Astrocyte (in vitro differentiated cells and primary cell): ENCODE measurements around the gene GRAMD1B. TPM values are rescaled to one million over a fixed set of nuclear protein-coding genes. Genes with fewer than 3 reads are reported as not detected.

Experiments
- DNase-seq: peaks from one replicate; pipeline ENCODE4 v3.0.0-alpha.2; 2010; ENCODE audit warnings: low read depth
- FAIRE-seq: peaks from 2 replicates; lab custom pipeline; 2011; peaks lifted over from hg19 to GRCh38; lab: Jason Lieb, UNC
- H2AFZ ChIP-seq: 2 replicates; pipeline ENCODE4 v1.6.0; 2012; ENCODE audit warnings: low read depth, low read length, inconsistent platforms
- H3K27ac ChIP-seq: 2 replicates; pipeline ENCODE4 v1.5.1; 2011; ENCODE audit warnings: low read depth, low read length, inconsistent platforms
- H3K27me3 ChIP-seq: 2 replicates; pipeline ENCODE4 v1.6.0; 2011; ENCODE audit warnings: low read length, inconsistent platforms; ENCODE audit not compliant: insufficient read depth
- H3K36me3 ChIP-seq: 2 replicates; pipeline ENCODE4 v1.5.1; 2011; ENCODE audit warnings: low read length, inconsistent platforms; ENCODE audit not compliant: insufficient read depth
- H3K4me1 ChIP-seq: 2 replicates; pipeline ENCODE4 v1.5.1; 2011; ENCODE audit warnings: low read length, inconsistent platforms; ENCODE audit not compliant: insufficient read depth
- H3K4me2 ChIP-seq: 2 replicates; pipeline ENCODE4 v1.6.0; 2012; ENCODE audit warnings: low read length, inconsistent platforms
- H3K4me3 ChIP-seq: 2 replicates; pipeline ENCODE4 v1.5.1; 2011; ENCODE audit warnings: low read depth, mild to moderate bottlenecking, low read length, inconsistent platforms; ENCODE audit not compliant: insufficient read depth
- H3K79me2 ChIP-seq: 2 replicates; pipeline ENCODE4 v1.6.0; 2012; ENCODE audit warnings: mild to moderate bottlenecking, low read length, inconsistent platforms; ENCODE audit not compliant: insufficient read depth
- H3K9ac ChIP-seq: 2 replicates; pipeline ENCODE4 v1.6.0; 2012; ENCODE audit warnings: mild to moderate bottlenecking, low read length, inconsistent platforms
- H3K9me3 ChIP-seq: 2 replicates; pipeline ENCODE4 v1.5.1; 2012; ENCODE audit warnings: low read depth, mild to moderate bottlenecking, low read length, inconsistent platforms; ENCODE audit not compliant: insufficient read depth
- H4K20me1 ChIP-seq: 2 replicates; pipeline ENCODE4 v1.6.0; 2012; ENCODE audit warnings: low read length, inconsistent platforms; ENCODE audit not compliant: insufficient read depth
- H3K27ac Mint-ChIP-seq: one replicate; pipeline ENCODE4 v1.8.0; 2021; ENCODE audit warnings: mild to moderate bottlenecking, mixed read lengths; ENCODE audit not compliant: unreplicated experiment
- H3K27me3 Mint-ChIP-seq: one replicate; pipeline ENCODE4 v1.8.0; 2021; ENCODE audit warnings: low read depth, mixed read lengths; ENCODE audit not compliant: unreplicated experiment
- H3K36me3 Mint-ChIP-seq: one replicate; pipeline ENCODE4 v1.8.0; 2021; ENCODE audit warnings: low read depth, mixed read lengths; ENCODE audit not compliant: unreplicated experiment
- H3K4me1 Mint-ChIP-seq: one replicate; pipeline ENCODE4 v1.8.0; 2021; ENCODE audit warnings: low read depth, mixed read lengths; ENCODE audit not compliant: unreplicated experiment
- H3K4me3 Mint-ChIP-seq: one replicate; pipeline ENCODE4 v1.8.0; 2021; ENCODE audit warnings: mild to moderate bottlenecking, moderate library complexity, mixed read lengths; ENCODE audit not compliant: unreplicated experiment
- H3K9me3 Mint-ChIP-seq: one replicate; pipeline ENCODE4 v1.8.0; 2021; ENCODE audit warnings: mild to moderate bottlenecking, mixed read lengths; ENCODE audit not compliant: unreplicated experiment
- EZH2 ChIP-seq: IDR thresholded peaks from 2 replicates; pipeline ENCODE4 v1.6.1; 2012; ENCODE audit warnings: mild to moderate bottlenecking, low read length, inconsistent platforms; ENCODE audit not compliant: insufficient read depth
- total RNA-seq: library from RNA; stranded (reverse); gene quantifications from 2 replicates; pipeline ENCODE4 v1.2.1, GENCODE V29; 2021
- TF ChIP-seq, protein P1 (sequence below): IDR thresholded peaks from 2 replicates; pipeline ENCODE4 v1.5.1; 2011; ENCODE audit warnings: low read depth, mild to moderate bottlenecking, inconsistent platforms, low read length, moderate library complexity; ENCODE audit not compliant: insufficient read depth

GRAMD1B gene
- total RNA-seq, 1 donor from 2014 or later: 6.5 TPM

- Histone ChIP-seq H3K4me3 (peak overlapping the region; percentile 61), H3K36me3 (no peaks in the 10 kb centered on the region), H2AFZ (peak overlapping the region; percentile 78), H3K4me1 (peaks cover 16% of the 10 kb centered on the region), H3K27me3 (no peaks in the 10 kb centered on the region), H3K9ac (peak overlapping the region; percentile 76), H3K4me2 (peak overlapping the region; percentile 94), H3K9me3 (no peaks in the 10 kb centered on the region), H3K27ac (peak overlapping the region; percentile 47), H3K79me2 (no peaks in the 10 kb centered on the region), H4K20me1 (peaks cover 4% of the 10 kb centered on the region)
- TF ChIP-seq, protein P1, sequence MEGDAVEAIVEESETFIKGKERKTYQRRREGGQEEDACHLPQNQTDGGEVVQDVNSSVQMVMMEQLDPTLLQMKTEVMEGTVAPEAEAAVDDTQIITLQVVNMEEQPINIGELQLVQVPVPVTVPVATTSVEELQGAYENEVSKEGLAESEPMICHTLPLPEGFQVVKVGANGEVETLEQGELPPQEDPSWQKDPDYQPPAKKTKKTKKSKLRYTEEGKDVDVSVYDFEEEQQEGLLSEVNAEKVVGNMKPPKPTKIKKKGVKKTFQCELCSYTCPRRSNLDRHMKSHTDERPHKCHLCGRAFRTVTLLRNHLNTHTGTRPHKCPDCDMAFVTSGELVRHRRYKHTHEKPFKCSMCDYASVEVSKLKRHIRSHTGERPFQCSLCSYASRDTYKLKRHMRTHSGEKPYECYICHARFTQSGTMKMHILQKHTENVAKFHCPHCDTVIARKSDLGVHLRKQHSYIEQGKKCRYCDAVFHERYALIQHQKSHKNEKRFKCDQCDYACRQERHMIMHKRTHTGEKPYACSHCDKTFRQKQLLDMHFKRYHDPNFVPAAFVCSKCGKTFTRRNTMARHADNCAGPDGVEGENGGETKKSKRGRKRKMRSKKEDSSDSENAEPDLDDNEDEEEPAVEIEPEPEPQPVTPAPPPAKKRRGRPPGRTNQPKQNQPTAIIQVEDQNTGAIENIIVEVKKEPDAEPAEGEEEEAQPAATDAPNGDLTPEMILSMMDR: peak; percentile 48
- no peak for TF ChIP-seq EZH2
- Mint-ChIP-seq H3K9me3 (no peaks in the 10 kb centered on the region), H3K36me3 (no peaks in the 10 kb centered on the region), H3K27ac (no peak overlapping the region), H3K27me3 (peaks cover 2% of the 10 kb centered on the region), H3K4me3 (no peak overlapping the region), H3K4me1 (peaks cover 7% of the 10 kb centered on the region)
- no peak for FAIRE-seq
- DNase-seq: no peak
Observed at GRCh38 chr11:123559523-123559955, 129.5 kb downstream of the GRAMD1B start.

DNA sequence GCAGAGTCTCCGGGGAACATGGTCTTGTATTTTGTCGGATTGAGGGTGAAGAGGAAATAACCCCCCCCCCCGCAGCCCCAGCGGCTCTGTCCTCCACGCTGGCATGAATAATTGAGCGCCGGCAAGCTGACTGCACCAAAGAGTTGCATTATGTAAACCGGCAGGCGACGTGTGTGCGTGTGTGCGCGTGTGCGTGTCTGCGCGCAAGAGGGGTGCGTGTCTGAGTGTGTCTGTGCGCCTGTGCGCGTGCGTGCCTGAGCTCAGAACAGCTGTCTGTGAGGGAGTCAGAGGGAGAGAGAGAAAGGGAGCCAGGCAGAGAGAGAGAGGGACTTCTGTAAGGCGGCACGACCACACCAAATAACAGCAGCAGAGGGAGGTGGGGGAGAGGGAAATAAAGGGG, 129.9 kb downstream of the GRAMD1B start:
- Histone ChIP-seq H3K4me3 (peak overlapping the region; percentile 61), H3K4me2 (peak overlapping the region; percentile 94), H3K4me1 (peaks cover 16% of the 10 kb centered on the region), H3K79me2 (no peaks in the 10 kb centered on the region), H3K27ac (peak overlapping the region; percentile 47), H3K27me3 (no peaks in the 10 kb centered on the region), H2AFZ (peak overlapping the region; percentile 78), H3K36me3 (no peaks in the 10 kb centered on the region), H3K9ac (peak overlapping the region; percentile 76), H4K20me1 (peaks cover 4% of the 10 kb centered on the region), H3K9me3 (no peaks in the 10 kb centered on the region)
- Mint-ChIP-seq H3K27me3 (peaks cover 2% of the 10 kb centered on the region), H3K4me3 (no peak overlapping the region), H3K27ac (no peak overlapping the region), H3K36me3 (no peaks in the 10 kb centered on the region), H3K9me3 (no peaks in the 10 kb centered on the region), H3K4me1 (peaks cover 9% of the 10 kb centered on the region)
- FAIRE-seq (no peak), DNase-seq (peak; percentile 77)
- TF ChIP-seq, protein P1: no peak
- no peak for TF ChIP-seq EZH2

- Mint-ChIP-seq H3K9me3 (no peaks in the 10 kb centered on the region), H3K27ac (no peak overlapping the region), H3K27me3 (peaks cover 2% of the 10 kb centered on the region), H3K36me3 (no peaks in the 10 kb centered on the region), H3K4me3 (no peak overlapping the region), H3K4me1 (peaks cover 9% of the 10 kb centered on the region)
- no peak for DNase-seq
- Histone ChIP-seq H3K9ac (no peak overlapping the region), H3K9me3 (no peaks in the 10 kb centered on the region), H3K36me3 (no peaks in the 10 kb centered on the region), H3K4me2 (peak overlapping the region; percentile 94), H3K79me2 (no peaks in the 10 kb centered on the region), H4K20me1 (peaks cover 4% of the 10 kb centered on the region), H3K4me3 (no peak overlapping the region), H2AFZ (no peak overlapping the region), H3K27me3 (no peaks in the 10 kb centered on the region), H3K4me1 (peaks cover 16% of the 10 kb centered on the region), H3K27ac (no peak overlapping the region)
- FAIRE-seq: no peak
- TF ChIP-seq, protein P1: no peak
- TF ChIP-seq EZH2: no peak
Observed at GRCh38 chr11:123561431-123561800, 131.3 kb downstream of the GRAMD1B start.
